GM19193 (cell line): ENCODE results near the gene ATCAY.

Experiments
- POLR2A ChIP-seq: IDR thresholded peaks from 4 replicates; pipeline ENCODE4 v1.6.1; 2011; ENCODE audit not compliant: insufficient read depth, insufficient read length; ENCODE audit errors: extremely low read depth

ATCAY gene

GRCh38 chr19:3873151-3873550, 7.3 kb upstream of the ATCAY start:
- no peak for TF ChIP-seq POLR2A

GRCh38 chr19:3879656-3880055, 829 bp upstream of the ATCAY start:
- no peak for TF ChIP-seq POLR2A

DNA sequence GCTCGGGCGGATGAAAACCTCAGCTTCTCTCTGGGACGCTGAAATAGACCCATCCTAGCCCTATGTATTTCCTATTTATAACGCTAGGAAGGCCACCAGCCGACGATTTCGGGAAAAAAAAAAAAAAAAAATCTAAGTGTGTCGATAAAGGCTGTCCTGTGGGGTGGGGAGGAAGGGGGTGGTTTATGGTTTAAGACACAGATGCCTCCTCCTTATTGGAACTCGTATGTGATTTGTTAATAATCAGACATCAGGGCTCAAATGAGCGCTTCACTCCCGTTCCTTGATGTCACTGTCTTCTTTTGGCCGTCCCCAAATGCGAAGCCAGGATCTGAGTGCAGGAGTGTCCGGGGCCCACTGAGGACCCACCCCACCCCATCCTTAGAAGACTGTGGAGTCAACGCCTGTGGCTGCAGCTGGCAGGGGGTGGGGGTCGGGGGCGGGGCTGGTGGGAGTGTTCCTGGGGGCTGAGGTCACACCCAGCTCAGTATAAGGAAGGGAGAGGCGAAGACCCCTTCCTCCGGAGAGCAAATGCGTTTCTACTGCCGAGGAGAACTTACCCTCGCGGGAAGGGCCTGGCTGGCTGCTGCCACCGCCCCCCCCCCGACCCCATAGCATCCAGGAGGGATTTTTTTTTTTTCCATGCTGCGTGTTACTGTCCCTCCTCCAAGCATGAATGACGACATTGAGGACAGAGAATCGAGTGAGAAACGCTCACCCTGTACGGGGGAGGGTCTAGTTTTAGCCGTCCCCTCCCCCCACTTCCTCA, 971 bp downstream of the ATCAY start:
- TF ChIP-seq POLR2A, result no peak

- TF ChIP-seq POLR2A, result no peak
Measured at GRCh38 chr19:3882041-3882384, 1.5 kb downstream of the ATCAY start.

DNA sequence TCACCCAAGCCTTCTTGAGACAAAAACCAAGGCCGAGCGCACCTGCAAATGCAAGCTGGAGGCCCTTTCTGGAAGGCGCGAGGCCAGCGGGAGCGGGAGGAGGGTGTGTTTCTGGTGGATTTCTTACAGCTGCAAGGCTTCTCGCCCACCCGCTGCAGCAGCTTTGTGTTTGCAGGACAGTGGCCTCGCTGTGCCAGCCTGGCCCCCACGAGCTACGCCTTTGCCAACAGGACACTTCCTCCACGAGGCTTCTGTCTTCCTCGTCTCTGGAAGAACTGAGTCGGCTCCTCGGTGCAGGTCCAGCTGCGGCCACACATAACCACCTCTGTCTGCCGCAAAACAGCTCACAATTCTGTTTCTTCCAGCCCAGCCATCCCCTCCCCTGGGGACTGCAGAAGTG, 10.1 kb downstream of the ATCAY start:
- no peak for TF ChIP-seq POLR2A

GRCh38 chr19:3893509-3894179, 13.2 kb downstream of the ATCAY start:
- TF ChIP-seq POLR2A, result no peak

DNA sequence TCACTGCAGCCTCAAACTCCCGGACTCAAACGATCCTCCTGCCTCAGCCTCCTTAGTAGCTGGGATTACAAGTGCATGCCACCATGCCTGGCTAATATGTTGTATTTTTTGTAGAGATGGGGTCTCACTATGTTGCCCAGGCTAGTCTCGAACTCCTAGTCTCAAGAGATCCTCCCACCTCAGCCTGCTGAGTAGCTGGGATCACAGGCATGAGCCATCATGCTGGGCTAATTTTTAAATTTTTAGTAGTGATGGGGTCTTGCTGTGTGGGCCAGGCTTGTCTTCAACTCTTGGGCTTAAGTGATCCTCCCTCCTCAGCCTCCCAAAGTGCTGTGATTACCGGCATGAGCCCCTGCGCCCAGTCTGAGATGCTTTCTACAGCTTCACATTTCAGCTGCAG, 15.3 kb downstream of the ATCAY start:
- no peak for TF ChIP-seq POLR2A

- TF ChIP-seq POLR2A, result no peak
Measured at GRCh38 chr19:3897936-3898335, 17.5 kb downstream of the ATCAY start.

DNA sequence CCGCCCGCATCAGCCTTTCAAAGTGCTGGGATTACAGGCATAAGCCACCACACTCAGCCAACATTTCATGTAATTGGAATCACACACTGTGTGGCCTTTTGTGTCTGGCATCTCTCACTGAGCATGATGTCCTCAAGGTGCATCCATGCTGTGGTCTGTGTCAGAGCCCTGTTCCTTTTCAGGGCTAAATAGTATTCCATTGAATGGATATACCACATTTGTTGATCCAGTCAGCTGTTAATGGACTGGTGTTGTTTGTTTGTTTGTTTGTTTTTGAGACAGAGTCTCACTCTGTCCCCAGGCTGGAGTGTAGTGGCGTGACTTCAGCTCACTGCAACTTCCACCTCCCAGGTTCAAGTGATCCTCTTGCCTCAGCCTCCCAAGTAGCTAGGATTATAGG, 17.9 kb downstream of the ATCAY start:
- TF ChIP-seq POLR2A, result no peak

DNA sequence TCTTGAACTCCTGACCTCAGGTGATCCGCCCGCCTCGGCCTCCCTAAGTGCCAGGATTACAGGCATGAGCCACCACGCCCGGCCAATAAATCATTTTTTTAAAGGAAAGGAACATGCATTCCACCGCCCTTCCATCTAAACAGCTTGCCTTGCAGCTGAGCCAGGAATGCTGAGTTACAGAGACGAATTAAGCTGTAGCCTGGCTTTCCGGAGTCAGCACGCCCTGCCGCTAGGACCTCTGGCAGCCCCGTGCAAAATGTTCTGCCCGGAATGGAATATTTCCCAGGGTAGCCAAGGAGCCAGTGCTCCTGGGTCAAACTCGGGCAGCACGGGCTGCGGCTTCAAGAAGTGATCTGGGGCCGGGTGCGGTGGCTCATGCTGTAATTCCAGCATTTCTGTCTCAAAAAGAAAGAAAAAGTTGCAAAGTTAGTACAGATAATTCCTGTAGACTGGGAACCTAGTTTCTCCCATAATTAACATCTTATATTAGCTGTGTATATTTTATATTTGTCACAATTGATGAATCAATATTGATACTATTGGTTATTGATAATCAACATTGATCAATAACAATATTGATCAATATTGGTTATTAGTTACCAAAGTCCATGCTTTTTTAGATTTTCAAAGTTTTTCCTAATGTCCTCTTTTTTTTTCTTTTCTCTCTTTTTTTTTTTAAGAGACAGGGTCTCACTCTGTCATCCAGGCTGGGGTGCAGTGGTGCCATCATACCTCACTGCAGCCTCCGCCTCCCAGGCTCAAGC, 19.2 kb downstream of the ATCAY start:
- TF ChIP-seq POLR2A, result no peak

DNA sequence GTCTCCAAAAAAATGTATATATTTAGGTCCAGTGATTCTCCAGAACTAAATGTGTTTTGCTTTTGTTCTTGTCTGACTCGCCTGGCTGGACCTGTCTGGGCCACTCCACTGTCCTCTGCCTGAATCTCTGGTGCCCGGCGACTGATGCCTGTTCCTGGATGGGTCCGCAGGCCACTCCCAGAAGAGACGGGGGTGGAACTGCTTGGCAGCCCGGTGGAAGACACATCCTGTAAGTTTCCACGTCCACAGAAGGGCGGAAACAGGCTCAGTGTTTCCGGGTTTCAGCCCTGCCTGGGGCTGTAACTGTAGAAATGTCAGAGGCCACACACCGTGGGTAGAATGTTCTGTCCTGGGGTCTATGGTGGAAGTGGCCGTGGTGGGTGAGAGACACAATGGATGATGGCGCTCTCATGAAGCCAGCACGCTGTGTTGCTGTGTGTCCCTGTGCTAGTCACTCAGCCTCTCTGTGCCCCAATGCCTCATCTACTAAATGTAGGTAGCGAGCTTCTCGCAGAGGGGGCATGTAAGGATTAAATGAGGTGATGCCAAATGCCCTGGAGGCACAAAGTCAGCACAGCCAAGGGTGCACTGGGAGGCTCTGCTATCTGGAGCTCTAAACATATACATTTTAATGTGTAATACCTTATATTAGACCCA, 22.0 kb downstream of the ATCAY start:
- TF ChIP-seq POLR2A, result no peak

GRCh38 chr19:3904233-3904632, 23.7 kb downstream of the ATCAY start:
- TF ChIP-seq POLR2A, result no peak

- TF ChIP-seq POLR2A, result no peak
Measured at GRCh38 chr19:3907626-3908265, 27.3 kb downstream of the ATCAY start.

GRCh38 chr19:3908266-3909054, 28.0 kb downstream of the ATCAY start:
- TF ChIP-seq POLR2A, result no peak

DNA sequence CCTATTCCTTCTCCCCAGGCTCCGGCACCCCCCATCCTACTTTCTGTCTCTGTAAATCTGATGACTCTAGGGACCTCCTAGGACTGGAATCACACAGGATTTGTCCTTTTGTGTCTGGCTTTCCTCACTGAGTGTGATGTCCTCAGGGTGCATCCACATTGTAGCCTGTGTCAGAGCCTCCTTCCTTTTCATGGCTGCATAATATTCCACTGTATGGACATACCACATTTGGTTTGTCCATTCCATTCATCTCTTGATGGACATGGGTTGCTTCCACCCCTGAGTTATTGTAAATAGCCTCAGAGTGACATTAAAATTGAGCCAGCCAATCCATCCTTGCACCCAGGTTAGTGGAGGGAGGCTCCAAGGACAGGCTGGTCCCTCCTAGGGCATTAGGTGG, 29.6 kb downstream of the ATCAY start:
- TF ChIP-seq POLR2A, result no peak

- TF ChIP-seq POLR2A, result no peak
Measured at GRCh38 chr19:3914199-3914598, 33.7 kb downstream of the ATCAY start.
